Upper lobe of left lung (tissue), 4 donors: ENCODE results near the gene RB1.

Experiments
- EP300 ChIP-seq, 4 donors: sonication (generic); formaldehyde crosslinking; IDR thresholded peaks; one replicate each; pipeline ENCODE4 v1.5.1; 2017; ENCODE audit warnings: antibody characterized with exemption in 4 of 4, control low read depth in 2 of 4
- POLR2A ChIP-seq, 4 donors: fragments of 450-650 bp; IDR thresholded peaks; one replicate each; pipeline ENCODE4 v1.5.1; 2016 to 2017; ENCODE audit warnings: antibody characterized with exemption in 4 of 4, mild to moderate bottlenecking in 2 of 4
- POLR2AphosphoS5 ChIP-seq, 2 donors: sonication (generic); formaldehyde crosslinking; IDR thresholded peaks; one replicate each; pipeline ENCODE4 v1.5.1; 2017; ENCODE audit warnings: antibody characterized with exemption in 2 of 2
- TF ChIP-seq, protein P1 (sequence below), 6 experiments: fragments of 450-650 bp in 4 of 6; fragments of 200-600 bp in 2 of 6; sonication (generic) in 2 of 6; IDR thresholded peaks; one replicate each; pipeline ENCODE4 v1.5.1; 2016 to 2019; ENCODE audit warnings: antibody characterized with exemption in 6 of 6

GRCh38 chr13:48260970-48261369 lies 42.6 kb upstream of the RB1 start:
- TF ChIP-seq EP300 (IDR thresholded peaks at IDR 0.05) (no peak), POLR2A (IDR thresholded peaks at IDR 0.05) (no peak), POLR2AphosphoS5 (IDR thresholded peaks at IDR 0.05) (no peak)
- TF ChIP-seq, protein P1, sequence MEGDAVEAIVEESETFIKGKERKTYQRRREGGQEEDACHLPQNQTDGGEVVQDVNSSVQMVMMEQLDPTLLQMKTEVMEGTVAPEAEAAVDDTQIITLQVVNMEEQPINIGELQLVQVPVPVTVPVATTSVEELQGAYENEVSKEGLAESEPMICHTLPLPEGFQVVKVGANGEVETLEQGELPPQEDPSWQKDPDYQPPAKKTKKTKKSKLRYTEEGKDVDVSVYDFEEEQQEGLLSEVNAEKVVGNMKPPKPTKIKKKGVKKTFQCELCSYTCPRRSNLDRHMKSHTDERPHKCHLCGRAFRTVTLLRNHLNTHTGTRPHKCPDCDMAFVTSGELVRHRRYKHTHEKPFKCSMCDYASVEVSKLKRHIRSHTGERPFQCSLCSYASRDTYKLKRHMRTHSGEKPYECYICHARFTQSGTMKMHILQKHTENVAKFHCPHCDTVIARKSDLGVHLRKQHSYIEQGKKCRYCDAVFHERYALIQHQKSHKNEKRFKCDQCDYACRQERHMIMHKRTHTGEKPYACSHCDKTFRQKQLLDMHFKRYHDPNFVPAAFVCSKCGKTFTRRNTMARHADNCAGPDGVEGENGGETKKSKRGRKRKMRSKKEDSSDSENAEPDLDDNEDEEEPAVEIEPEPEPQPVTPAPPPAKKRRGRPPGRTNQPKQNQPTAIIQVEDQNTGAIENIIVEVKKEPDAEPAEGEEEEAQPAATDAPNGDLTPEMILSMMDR (IDR thresholded peaks at IDR 0.05), result no peak
